Sigmoid colon (tissue), 7 donors: ENCODE data around the gene FUOM. TPM values are rescaled to one million over a fixed set of nuclear protein-coding genes. Genes with fewer than 3 reads are reported as not detected.
A peak's percentile ranks its signal among the peaks of the same experiment; 100 is the strongest.

Experiments used
- DNase-seq: peaks from one replicate; pipeline ENCODE4 v3.0.0-alpha.2; 2019
- H3K27ac ChIP-seq, 4 donors: fragments of 200-600 bp; sonication (generic); one replicate each; pipeline ENCODE4 v1.5.1; 2016 to 2019; ENCODE audit warnings: mild to moderate bottlenecking in 1 of 4
- H3K27me3 ChIP-seq, 3 donors: fragments of 200-600 bp; sonication (generic); one replicate each; pipeline ENCODE4 v1.5.1; 2019; ENCODE audit warnings: mild to moderate bottlenecking in 1 of 3
- H3K36me3 ChIP-seq, 4 donors: fragments of 200-600 bp; sonication (generic); one replicate each; pipeline ENCODE4 v1.5.1; 2016 to 2019
- H3K4me1 ChIP-seq, 4 donors: fragments of 200-600 bp; sonication (generic); one replicate each; pipeline ENCODE4 v1.5.1; 2017 to 2019
- H3K4me3 ChIP-seq, 4 donors: fragments of 200-600 bp; sonication (generic); one replicate each; pipeline ENCODE4 v1.5.1; 2017 to 2019; ENCODE audit warnings: mild to moderate bottlenecking in 2 of 4, moderate library complexity in 1 of 4
- H3K9me3 ChIP-seq, 4 donors: fragments of 200-600 bp in 3 of 4; sonication (generic) in 3 of 4; one replicate each; pipeline versions ENCODE4 v1.5.1 to v1.6.1; 2013 to 2019
- CTCF ChIP-seq, 4 experiments: fragments of 450-650 bp in 3 of 4; fragments of 200-600 bp in 1 of 4; IDR thresholded peaks; one replicate each; pipeline ENCODE4 v1.5.1; 2016 to 2019; ENCODE audit warnings: antibody characterized with exemption in 4 of 4, mild to moderate bottlenecking in 3 of 4, moderate library complexity in 2 of 4
- EP300 ChIP-seq, 4 donors: sonication (generic); formaldehyde crosslinking; IDR thresholded peaks; one replicate each; pipeline ENCODE4 v1.6.1; 2017; ENCODE audit warnings: antibody characterized with exemption in 4 of 4
- POLR2A ChIP-seq, 2 donors: fragments of 450-650 bp; IDR thresholded peaks; one replicate each; pipeline ENCODE4 v1.6.1; 2016; ENCODE audit warnings: antibody characterized with exemption in 2 of 2, mild to moderate bottlenecking in 2 of 2, moderate library complexity in 2 of 2
- POLR2AphosphoS5 ChIP-seq, 4 donors: sonication (generic); formaldehyde crosslinking; IDR thresholded peaks; one replicate each; pipeline ENCODE4 v1.6.1; 2017; ENCODE audit warnings: antibody characterized with exemption in 4 of 4
- WGBS, 2 donors: extraction: QIAGEN DNeasy Blood & Tissue Kit; methylation state at CpG; one replicate each; pipeline ENCODE4 v1.1.7; 2013; 5-methylcytosine and 5-hydroxymethylcytosine counted together
- intact Hi-C: fragments of 100-400 bp; cut with DNase I; formaldehyde crosslinking; loops from one replicate; pipeline ENCODE4 v1.15.1; 2023
- polyA plus RNA-seq, 3 donors: library from polyadenylated mRNA; stranded (reverse); fragments of 200-250 nt; gene quantifications; one replicate each; pipeline ENCODE4 v1.2.3, GENCODE V29; 2013
- total RNA-seq, 4 donors: library from RNA; depleted of rRNA; stranded (reverse); fragments of >200 nt; gene quantifications; one replicate each; pipeline ENCODE4 v1.1.0, GENCODE V29; 2016
- donor health status: healthy with polysubstance abuse.
- donor health status: Bipolar disorder and iron deficiency.
- donor health status: healthy.

Gene FUOM
- total and polyA plus RNA-seq, 7 donors: 8.0 to 98.0 (median 25.7) TPM

DNA sequence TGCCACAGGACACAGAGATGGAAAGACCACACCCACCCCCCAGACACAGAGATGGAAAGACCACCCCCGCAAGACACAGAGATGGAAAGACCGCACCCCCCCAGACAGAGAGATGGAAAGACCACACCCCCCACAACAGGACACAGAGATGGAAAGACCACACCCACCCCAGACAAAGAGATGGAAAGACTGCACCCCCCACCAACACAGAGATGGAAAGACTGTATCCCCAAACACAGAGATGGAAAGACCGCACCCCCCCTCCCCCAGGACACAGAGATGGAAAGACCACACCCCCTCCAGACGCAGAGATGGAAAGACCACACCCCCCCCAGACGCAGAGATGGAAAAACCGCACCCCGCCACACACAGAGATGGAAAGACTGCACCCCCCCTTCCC is 41.1 kb downstream of the FUOM start:
- 70 to 85% methylated on average over 7 of the region's 7 CpGs for WGBS, 2 donors
- intact Hi-C loops: no loop called here
- TF ChIP-seq POLR2A (IDR thresholded peaks at IDR 0.05) (no peak), CTCF (IDR thresholded peaks at IDR 0.05) (no peak), EP300 (IDR thresholded peaks at IDR 0.05) (no peak), POLR2AphosphoS5 (IDR thresholded peaks at IDR 0.05) (no peak)

GRCh38 chr10:133316266-133316665 is 41.6 kb downstream of the FUOM start:
- no peak for TF ChIP-seq POLR2AphosphoS5 (IDR thresholded peaks at IDR 0.05)
- no peak for TF ChIP-seq EP300 (IDR thresholded peaks at IDR 0.05)
- no peak for TF ChIP-seq CTCF (IDR thresholded peaks at IDR 0.05)
- TF ChIP-seq POLR2A (IDR thresholded peaks at IDR 0.05): no peak
- no peak for DNase-seq
- no peaks in the 10 kb centered on the region for H3K9me3 ChIP-seq
- H3K27me3 ChIP-seq: peaks cover 0 to 25% (median 16%) of the 10 kb centered on the region in 3 donors
- intact Hi-C loops: no loop called here
- H3K27ac ChIP-seq: no peak overlapping the region
- H3K36me3 ChIP-seq: peaks cover 0 to 20% (median 8%) of the 10 kb centered on the region in 4 donors
- peaks cover 0 to 23% (median 18%) of the 10 kb centered on the region in 4 donors for H3K4me1 ChIP-seq
- WGBS, 2 donors: 88 to 89% methylated on average over 9 of the region's 9 CpGs
- H3K4me3 ChIP-seq: no peak overlapping the region

More for the DNA sequence above, 41.1 kb downstream of the FUOM start:
- Histone ChIP-seq H3K27ac (no peak overlapping the region), H3K4me1 (peaks cover 0 to 23% (median 18%) of the 10 kb centered on the region in 4 donors), H3K27me3 (peaks cover 0 to 25% (median 16%) of the 10 kb centered on the region in 3 donors), H3K4me3 (no peak overlapping the region), H3K9me3 (no peaks in the 10 kb centered on the region), H3K36me3 (peaks cover 0 to 16% (median 6%) of the 10 kb centered on the region in 4 donors)
- no peak for DNase-seq

GRCh38 chr10:133315847-133316246 is 42.0 kb downstream of the FUOM start:
- WGBS, 2 donors: 82 to 88% methylated on average over 5 of the region's 5 CpGs
- intact Hi-C loops: no loop called here
- Histone ChIP-seq H3K27ac (no peak overlapping the region), H3K4me1 (peaks cover 0 to 23% (median 18%) of the 10 kb centered on the region in 4 donors), H3K4me3 (no peak overlapping the region), H3K9me3 (no peaks in the 10 kb centered on the region), H3K36me3 (peaks cover 0 to 22% (median 8%) of the 10 kb centered on the region in 4 donors), H3K27me3 (peaks cover 0 to 20% (median 16%) of the 10 kb centered on the region in 3 donors)
- TF ChIP-seq POLR2AphosphoS5 (IDR thresholded peaks at IDR 0.05) (no peak), POLR2A (IDR thresholded peaks at IDR 0.05) (no peak), CTCF (IDR thresholded peaks at IDR 0.05) (no peak), EP300 (IDR thresholded peaks at IDR 0.05) (no peak)
- no peak for DNase-seq

DNA sequence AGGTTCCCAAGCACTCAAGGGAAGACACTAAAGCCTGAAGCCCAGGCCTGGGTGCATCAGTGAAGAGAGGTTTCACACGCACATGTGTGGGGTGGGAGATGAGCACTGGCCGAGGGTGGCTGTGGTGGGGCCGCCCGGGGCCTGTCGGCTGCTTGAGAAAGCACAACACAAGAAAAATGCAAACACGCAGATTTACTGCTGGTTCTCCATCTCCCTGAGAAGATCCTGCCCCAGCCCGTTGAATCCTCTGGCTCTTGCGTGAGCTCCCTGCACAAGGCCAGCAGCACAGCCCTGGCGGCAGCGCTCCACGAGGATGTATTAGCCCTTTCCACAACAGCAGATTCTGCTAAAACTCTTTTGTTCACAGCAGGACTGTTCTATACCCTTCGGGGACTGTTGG is 42.9 kb downstream of the FUOM start:
- no peak overlapping the region for H3K4me3 ChIP-seq
- H3K27ac ChIP-seq: peak overlapping the region in 2 of 4 donors; percentile 4 to 53
- intact Hi-C loops: no loop called here
- peaks cover 0 to 31% (median 11%) of the 10 kb centered on the region in 4 donors for H3K36me3 ChIP-seq
- TF ChIP-seq POLR2A (IDR thresholded peaks at IDR 0.05) (no peak), EP300 (IDR thresholded peaks at IDR 0.05) (no peak), POLR2AphosphoS5 (IDR thresholded peaks at IDR 0.05) (no peak), CTCF (IDR thresholded peaks at IDR 0.05) (no peak)
- peaks cover 0 to 23% (median 19%) of the 10 kb centered on the region in 4 donors for H3K4me1 ChIP-seq
- WGBS, 2 donors: 91 to 93% methylated on average over 12 of the region's 12 CpGs
- no peak for DNase-seq
- H3K27me3 ChIP-seq: peaks cover 0 to 16% (median 15%) of the 10 kb centered on the region in 3 donors
- no peaks in the 10 kb centered on the region for H3K9me3 ChIP-seq

DNA sequence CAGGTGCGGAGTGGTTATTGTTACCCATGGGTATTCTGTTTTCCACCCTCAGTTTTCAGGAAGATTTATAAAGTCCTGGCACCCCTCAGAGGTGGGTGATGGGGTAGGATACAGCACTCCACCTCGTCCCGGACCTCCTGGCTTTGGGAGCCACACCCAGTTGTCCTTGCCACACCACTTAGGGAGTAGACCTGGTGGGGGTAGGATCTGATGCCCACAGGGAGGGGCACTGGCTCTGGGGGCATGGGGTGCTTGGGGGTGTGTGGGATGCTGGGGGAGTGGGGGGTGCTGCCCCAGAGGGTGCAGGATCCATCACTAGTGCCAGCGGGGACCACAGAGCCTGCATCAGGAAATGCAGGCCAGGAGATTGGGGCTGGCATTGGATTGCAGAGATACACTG is 44.6 kb downstream of the FUOM start:
- DNase-seq: no peak
- Histone ChIP-seq H3K9me3 (no peaks in the 10 kb centered on the region), H3K4me1 (peaks cover 0 to 23% (median 21%) of the 10 kb centered on the region in 4 donors), H3K36me3 (peaks cover 0 to 34% (median 13%) of the 10 kb centered on the region in 4 donors), H3K27ac (no peak overlapping the region), H3K27me3 (no peaks in the 10 kb centered on the region), H3K4me3 (no peak overlapping the region)
- no peak for TF ChIP-seq POLR2A (IDR thresholded peaks at IDR 0.05)
- TF ChIP-seq CTCF (IDR thresholded peaks at IDR 0.05): no peak
- no peak for TF ChIP-seq EP300 (IDR thresholded peaks at IDR 0.05)
- TF ChIP-seq POLR2AphosphoS5 (IDR thresholded peaks at IDR 0.05): no peak
- intact Hi-C loops: loop anchor here (2.0 kb wide), 1 partner anchor 66 kb away; the partner anchor contains the start of gene PAOX
- WGBS, 2 donors: 79 to 91% methylated on average over 4 of the region's 4 CpGs
